ENCODE measurements around the gene PCDHB4. TPM values are rescaled to one million over a fixed set of nuclear protein-coding genes. Genes with fewer than 3 reads are reported as not detected.
"Not testable (repeated sequence)": the region's sequence is repeated elsewhere in the genome, so short reads cannot be mapped to it uniquely, and the experiment has no call there.

The PCDHB4 gene
- total RNA-seq = 6.6 and 7.1 TPM in 2 replicates
- 4.0 TPM for polyA plus RNA-seq (2012)

GRCh38 chr5:141121563-141121962 is at the start of gene PCDHB4:
Gene PCDHB4, plus strand, starts transcription at chr5:141121818. Its CDS starts 181 bp downstream, at chr5:141121999.
- DNase-seq (ENCODE audit: low read depth) = peak; percentile 76

GRCh38 chr5:141077826-141078225 is 43.8 kb upstream of the PCDHB4 start:
- DNase-seq (ENCODE audit: low read depth) = no peak

- DNase-seq (ENCODE audit: low read depth) = no peak
Measured at GRCh38 chr5:141082228-141082627, 39.4 kb upstream of the PCDHB4 start.

- DNase-seq (ENCODE audit: low read depth) = peak; percentile 74
Measured at GRCh38 chr5:141084487-141084989, 37.1 kb upstream of the PCDHB4 start.

GRCh38 chr5:141094481-141095262 is 26.9 kb upstream of the PCDHB4 start, which contains the start of gene PCDHB2:
Gene PCDHB2, plus strand, starts transcription at chr5:141094615. Its CDS starts 176 bp downstream, at chr5:141094791.
- DNase-seq (ENCODE audit: low read depth) = peak; percentile 85

- peak; percentile 3 for DNase-seq (ENCODE audit: low read depth)
Measured at GRCh38 chr5:141095263-141095641, 26.4 kb upstream of the PCDHB4 start.

- DNase-seq (ENCODE audit: low read depth) = not testable (repeated sequence)
Measured at GRCh38 chr5:141096181-141096580, 25.4 kb upstream of the PCDHB4 start.

- DNase-seq (ENCODE audit: low read depth) = not testable (repeated sequence)
Measured at GRCh38 chr5:141096586-141096985, 25.0 kb upstream of the PCDHB4 start.

GRCh38 chr5:141100243-141100805 is 21.3 kb upstream of the PCDHB4 start, which contains the start of gene PCDHB3:
Gene PCDHB3, plus strand, starts transcription at chr5:141100473. Its CDS starts 177 bp downstream, at chr5:141100650.
- peak; percentile 77 for DNase-seq (ENCODE audit: low read depth)

- DNase-seq (ENCODE audit: low read depth) = no peak
Measured at GRCh38 chr5:141101059-141101458, 20.6 kb upstream of the PCDHB4 start.

- not testable (repeated sequence) for DNase-seq (ENCODE audit: low read depth)
Measured at GRCh38 chr5:141102070-141102469, 19.5 kb upstream of the PCDHB4 start.

- DNase-seq (ENCODE audit: low read depth) = not testable (repeated sequence)
Measured at GRCh38 chr5:141102471-141102870, 19.1 kb upstream of the PCDHB4 start.

GRCh38 chr5:141105350-141105749 is 16.3 kb upstream of the PCDHB4 start:
- no peak for DNase-seq (ENCODE audit: low read depth)

GRCh38 chr5:141119250-141119649 is 2.4 kb upstream of the PCDHB4 start:
- DNase-seq (ENCODE audit: low read depth) = no peak

GRCh38 chr5:141121985-141122384 is 367 bp downstream of the PCDHB4 start:
- no peak for DNase-seq (ENCODE audit: low read depth)

GRCh38 chr5:141123396-141124135 is 1.9 kb downstream of the PCDHB4 start:
- not testable (repeated sequence) for DNase-seq (ENCODE audit: low read depth)

- no peak for DNase-seq (ENCODE audit: low read depth)
Measured at GRCh38 chr5:141127305-141127704, 5.7 kb downstream of the PCDHB4 start.

- DNase-seq (ENCODE audit: low read depth) = no peak
Measured at GRCh38 chr5:141135030-141135717, 13.6 kb downstream of the PCDHB4 start, which contains the start of gene PCDHB5. Gene PCDHB5, plus strand, starts transcription at chr5:141135206. Its CDS starts 229 bp downstream, at chr5:141135435.

- DNase-seq (ENCODE audit: low read depth) = no peak
Measured at GRCh38 chr5:141135718-141136266, 14.2 kb downstream of the PCDHB4 start.

- DNase-seq (ENCODE audit: low read depth) = not testable (repeated sequence)
Measured at GRCh38 chr5:141137346-141137745, 15.7 kb downstream of the PCDHB4 start.
